SK-N-SH (cell line): ENCODE data around the gene CACNA2D4. TPM values are rescaled to one million over a fixed set of nuclear protein-coding genes. Genes with fewer than 3 reads are reported as not detected.

Source experiments
- CTCF ChIA-PET: fragments of 300-600, 350-600 bp; formaldehyde crosslinking; extraction: SDS; loops from one replicate; lab custom pipeline; 2021; lab: Yijun Ruan, JAX
- POLR2A ChIA-PET: fragments of 350-600 bp; sonication (Branson Sonifier 250); formaldehyde crosslinking; extraction: SDS; loops from one replicate; lab custom pipeline; 2020; ENCODE audit warnings: antibody characterized with exemption, inconsistent platforms; lab: Yijun Ruan, JAX
- DNase-seq: peaks from one replicate; pipeline ENCODE4 v3.0.0; 2012
- H2AFZ ChIP-seq: fragments of 200-600 bp; sonication (generic); 2 replicates; pipeline ENCODE4 v1.8.1; 2016; ENCODE audit warnings: antibody characterized with exemption, mild to moderate bottlenecking, low read depth
- H3F3A ChIP-seq: fragments of 200-600 bp; sonication (generic); replicated peaks from 2 replicates; pipeline ENCODE3; 2016; ENCODE audit warnings: antibody characterized with exemption, mild to moderate bottlenecking; ENCODE audit not compliant: insufficient read depth
- H3K27ac ChIP-seq, 2 experiments: fragments of 200-500 bp in 1 of 2; fragments of 200-600 bp in 1 of 2; sonication (Bioruptor generic) in 1 of 2; sonication (generic), shearing (Covaris generic) in 1 of 2; 2 replicates each; pipeline versions ENCODE4 v1.5.1 to v1.6.1; 2014 to 2016; ENCODE audit warnings: low read depth in 2 of 2, inconsistent platforms in 1 of 2, low read length in 1 of 2, mild to moderate bottlenecking in 1 of 2, mixed read lengths in 1 of 2
- H3K27me3 ChIP-seq: fragments of 200-600 bp; sonication (generic), shearing (Covaris generic); 2 replicates; pipeline ENCODE4 v1.6.1; 2016; ENCODE audit warnings: mixed run types; ENCODE audit not compliant: insufficient read depth
- H3K36me3 ChIP-seq, 2 experiments: fragments of 200-500 bp in 1 of 2; fragments of 200-600 bp in 1 of 2; sonication (Bioruptor generic) in 1 of 2; sonication (generic) in 1 of 2; replicated peaks in 1 of 2; 2 replicates each; pipeline versions ENCODE3 to v1.5.1; 2014 to 2016; ENCODE audit warnings: low read length in 1 of 2, mild to moderate bottlenecking in 1 of 2; ENCODE audit not compliant: insufficient read depth in 2 of 2, control insufficient read depth in 1 of 2
- H3K4me1 ChIP-seq, 2 experiments: fragments of 200-500 bp in 1 of 2; fragments of 200-600 bp in 1 of 2; sonication (Bioruptor generic) in 1 of 2; sonication (generic), shearing (Covaris generic) in 1 of 2; 2 replicates each; pipeline versions ENCODE4 v1.5.1 to v1.6.1; 2014 to 2016; ENCODE audit warnings: low read depth in 1 of 2, low read length in 1 of 2, mixed run types in 1 of 2; ENCODE audit not compliant: insufficient read depth in 2 of 2, control insufficient read depth in 1 of 2
- H3K4me2 ChIP-seq: fragments of 200-600 bp; sonication (generic), shearing (Covaris generic); 2 replicates; pipeline ENCODE4 v1.6.1; 2017; ENCODE audit warnings: mixed run types
- H3K4me3 ChIP-seq, 2 experiments: fragments of 200-500 bp in 1 of 2; fragments of 200-600 bp in 1 of 2; sonication (Bioruptor generic) in 1 of 2; sonication (generic), shearing (Covaris generic) in 1 of 2; 2 replicates each; pipeline versions ENCODE4 v1.5.1 to v1.8.1; 2014 to 2016; ENCODE audit warnings: low read depth in 2 of 2, inconsistent platforms in 1 of 2, low read length in 1 of 2, mild to moderate bottlenecking in 1 of 2, mixed read lengths in 1 of 2, moderate library complexity in 1 of 2
- H3K79me2 ChIP-seq: fragments of 200-600 bp; sonication (generic); 2 replicates; pipeline ENCODE4 v1.8.1; 2017; ENCODE audit warnings: mild to moderate bottlenecking; ENCODE audit not compliant: insufficient read depth
- H3K9ac ChIP-seq: fragments of 200-600 bp; sonication (generic); 2 replicates; pipeline ENCODE4 v1.6.1; 2017; ENCODE audit warnings: mixed run types
- H3K9me2 ChIP-seq: fragments of 200-600 bp; sonication (generic); 2 replicates; pipeline ENCODE4 v1.6.1; 2017; ENCODE audit warnings: mixed run types
- H3K9me3 ChIP-seq: fragments of 200-600 bp; sonication (generic); 2 replicates; pipeline ENCODE4 v1.6.1; 2017; ENCODE audit warnings: mixed run types, mild to moderate bottlenecking, moderate library complexity
- H4K20me1 ChIP-seq: fragments of 200-600 bp; sonication (generic); 2 replicates; pipeline ENCODE4 v1.6.1; 2017; ENCODE audit warnings: mild to moderate bottlenecking, mixed run types; ENCODE audit not compliant: insufficient read depth
- CHD2 ChIP-seq: fragments of 150-350 bp; IDR thresholded peaks from 2 replicates; pipeline ENCODE4 v1.6.1; 2018; ENCODE audit warnings: low read length; ENCODE audit not compliant: partially characterized antibody
- EP300 ChIP-seq, 2 experiments: IDR thresholded peaks; 2 replicates each; pipeline versions ENCODE4 v1.4.0 to v1.6.1; 2012; ENCODE audit warnings: borderline replicate concordance in 1 of 2, low read depth in 1 of 2, low read length in 1 of 2
- FOSL2 ChIP-seq: IDR thresholded peaks from 2 replicates; pipeline ENCODE4 v1.4.0; 2012; ENCODE audit warnings: low read depth, mild to moderate bottlenecking, moderate library complexity, borderline replicate concordance
- MEF2A ChIP-seq: IDR thresholded peaks from 2 replicates; pipeline ENCODE4 v1.4.0; 2012; ENCODE audit warnings: low read depth, borderline replicate concordance
- NRF1 ChIP-seq: IDR thresholded peaks from 2 replicates; pipeline ENCODE4 v1.6.1; 2012; ENCODE audit warnings: low read depth, mild to moderate bottlenecking, low read length
- PBX3 ChIP-seq: IDR thresholded peaks from 2 replicates; pipeline ENCODE4; 2012
- RAD21 ChIP-seq: IDR thresholded peaks from 2 replicates; pipeline ENCODE4 v1.6.1; 2012; ENCODE audit warnings: mild to moderate bottlenecking, low read length
- RCOR1 ChIP-seq: fragments of 150-350 bp; IDR thresholded peaks from 2 replicates; pipeline ENCODE4 v1.6.1; 2017; ENCODE audit warnings: antibody characterized with exemption, low read length
- REST ChIP-seq: IDR thresholded peaks from 2 replicates; pipeline ENCODE4 v1.6.1; 2012; ENCODE audit warnings: mild to moderate bottlenecking, low read depth, low read length, moderate library complexity
- SMC3 ChIP-seq: IDR thresholded peaks from 2 replicates; pipeline ENCODE4 v1.6.1; 2012; ENCODE audit warnings: low read depth, low read length, improper control_type of control experiment
- TCF12 ChIP-seq: IDR thresholded peaks from 2 replicates; pipeline ENCODE4 v1.4.0; 2012
- USF2 ChIP-seq: fragments of 150-350 bp; IDR thresholded peaks from 2 replicates; pipeline ENCODE4 v1.6.1; 2017; ENCODE audit warnings: antibody characterized with exemption, low read length, low read depth, borderline replicate concordance
- WGBS: methylation state at CpG from one replicate; pipeline ENCODE4 v1.1.6; 2017; ENCODE audit warnings: low lambda C conversion rate; 5-methylcytosine and 5-hydroxymethylcytosine counted together
- polyA plus RNA-seq, 3 experiments: library from polyadenylated mRNA; depleted of rRNA; stranded (reverse); fragments of >200 nt; gene quantifications; 2 replicates each; pipeline ENCODE4 v1.2.3, GENCODE V29; 2012
- TF ChIP-seq, protein P1 (sequence below): fragments of 150-350 bp; IDR thresholded peaks from 2 replicates; pipeline ENCODE4 v1.6.1; 2016; ENCODE audit warnings: mild to moderate bottlenecking, low read depth, low read length
- TF ChIP-seq, protein P2 (sequence below): IDR thresholded peaks from 2 replicates; pipeline ENCODE4 v1.4.0; 2012; ENCODE audit warnings: low read depth, borderline replicate concordance
- TF ChIP-seq, protein P3 (sequence below): fragments of 200-600 bp; sonication (generic); IDR thresholded peaks from 2 replicates; pipeline ENCODE4 v1.6.1; 2017; ENCODE audit warnings: antibody characterized with exemption, mild to moderate bottlenecking, moderate library complexity

The CACNA2D4 gene
- polyA plus RNA-seq, 1 of the 3 experiments (the other 2 are of a cell fraction), result 0.02 TPM

- Histone ChIP-seq H3K4me2 (no peak overlapping the region), H3K79me2 (no peaks in the 10 kb centered on the region), H3K27ac (no peak overlapping the region), H3K4me3 (no peak overlapping the region), H3K4me1 (peaks cover 9 to 57% of the 10 kb centered on the region in 2 experiments; a peak in 2 of 4 replicates)
- POLR2A ChIA-PET, result no interaction called here
- TF ChIP-seq, protein P1, sequence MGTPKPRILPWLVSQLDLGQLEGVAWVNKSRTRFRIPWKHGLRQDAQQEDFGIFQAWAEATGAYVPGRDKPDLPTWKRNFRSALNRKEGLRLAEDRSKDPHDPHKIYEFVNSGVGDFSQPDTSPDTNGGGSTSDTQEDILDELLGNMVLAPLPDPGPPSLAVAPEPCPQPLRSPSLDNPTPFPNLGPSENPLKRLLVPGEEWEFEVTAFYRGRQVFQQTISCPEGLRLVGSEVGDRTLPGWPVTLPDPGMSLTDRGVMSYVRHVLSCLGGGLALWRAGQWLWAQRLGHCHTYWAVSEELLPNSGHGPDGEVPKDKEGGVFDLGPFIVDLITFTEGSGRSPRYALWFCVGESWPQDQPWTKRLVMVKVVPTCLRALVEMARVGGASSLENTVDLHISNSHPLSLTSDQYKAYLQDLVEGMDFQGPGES, result no peak
- TF ChIP-seq MEF2A (no peak), SMC3 (no peak), REST (no peak), EP300 (IDR thresholded peaks at IDR 0.05; ENCODE audit: borderline replicate concordance in 1 of 2, low read depth in 1 of 2, low read length in 1 of 2) (no peak), RAD21 (no peak), RCOR1 (no peak), NRF1 (no peak), PBX3 (no peak), FOSL2 (no peak), TCF12 (no peak), USF2 (no peak), CHD2 (no peak)
- TF ChIP-seq, protein P2, sequence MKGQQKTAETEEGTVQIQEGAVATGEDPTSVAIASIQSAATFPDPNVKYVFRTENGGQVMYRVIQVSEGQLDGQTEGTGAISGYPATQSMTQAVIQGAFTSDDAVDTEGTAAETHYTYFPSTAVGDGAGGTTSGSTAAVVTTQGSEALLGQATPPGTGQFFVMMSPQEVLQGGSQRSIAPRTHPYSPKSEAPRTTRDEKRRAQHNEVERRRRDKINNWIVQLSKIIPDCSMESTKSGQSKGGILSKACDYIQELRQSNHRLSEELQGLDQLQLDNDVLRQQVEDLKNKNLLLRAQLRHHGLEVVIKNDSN, result no peak
- TF ChIP-seq, protein P3, sequence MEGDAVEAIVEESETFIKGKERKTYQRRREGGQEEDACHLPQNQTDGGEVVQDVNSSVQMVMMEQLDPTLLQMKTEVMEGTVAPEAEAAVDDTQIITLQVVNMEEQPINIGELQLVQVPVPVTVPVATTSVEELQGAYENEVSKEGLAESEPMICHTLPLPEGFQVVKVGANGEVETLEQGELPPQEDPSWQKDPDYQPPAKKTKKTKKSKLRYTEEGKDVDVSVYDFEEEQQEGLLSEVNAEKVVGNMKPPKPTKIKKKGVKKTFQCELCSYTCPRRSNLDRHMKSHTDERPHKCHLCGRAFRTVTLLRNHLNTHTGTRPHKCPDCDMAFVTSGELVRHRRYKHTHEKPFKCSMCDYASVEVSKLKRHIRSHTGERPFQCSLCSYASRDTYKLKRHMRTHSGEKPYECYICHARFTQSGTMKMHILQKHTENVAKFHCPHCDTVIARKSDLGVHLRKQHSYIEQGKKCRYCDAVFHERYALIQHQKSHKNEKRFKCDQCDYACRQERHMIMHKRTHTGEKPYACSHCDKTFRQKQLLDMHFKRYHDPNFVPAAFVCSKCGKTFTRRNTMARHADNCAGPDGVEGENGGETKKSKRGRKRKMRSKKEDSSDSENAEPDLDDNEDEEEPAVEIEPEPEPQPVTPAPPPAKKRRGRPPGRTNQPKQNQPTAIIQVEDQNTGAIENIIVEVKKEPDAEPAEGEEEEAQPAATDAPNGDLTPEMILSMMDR, result no peak
- TF ChIP-seq, all 33 proteins: peak for 0
- no peak overlapping the region for H3K9ac ChIP-seq
- no peaks in the 10 kb centered on the region for H3K9me3 ChIP-seq
- H2AFZ ChIP-seq, result no peak overlapping the region
- H3K36me3 ChIP-seq, result no peaks in the 10 kb centered on the region
- peaks cover 16% of the 10 kb centered on the region for H3K27me3 ChIP-seq
- no peak for DNase-seq
- no peaks in the 10 kb centered on the region for H3F3A ChIP-seq
- WGBS, result 66% methylated on average over 18 of the region's 18 CpGs
- no peaks in the 10 kb centered on the region for H4K20me1 ChIP-seq
- CTCF ChIA-PET, result no interaction called here
- no peaks in the 10 kb centered on the region for H3K9me2 ChIP-seq
These were observed 76.1 kb downstream of the CACNA2D4 start for GRCh38 chr12:1842183-1842904.
